H1 (cell line): Measurements from ENCODE around the gene NPY2R. TPM values are rescaled to one million over a fixed set of nuclear protein-coding genes. Genes with fewer than 3 reads are reported as not detected.

Experiments
- CTCF ChIA-PET: fragments of 300-600 bp; sonication (Branson Sonifier 250); formaldehyde crosslinking; loops from one replicate; lab custom pipeline; 2021; ENCODE audit not compliant: partially characterized antibody; lab: Charles Lee
- POLR2A ChIA-PET: fragments of 300-600 bp; sonication (Branson Sonifier 250); formaldehyde crosslinking; loops from one replicate; lab custom pipeline; 2021; ENCODE audit warnings: inconsistent platforms; ENCODE audit not compliant: partially characterized antibody; lab: Charles Lee
- DNase-seq, 2 experiments: peaks; one replicate each; pipeline versions ENCODE4 v3.0.0 to v3.0.0-alpha.2; 2010 to 2022; ENCODE audit warnings: low spot score in 2 of 2, low read depth in 1 of 2, mixed read lengths in 1 of 2
- FAIRE-seq: peaks from 2 replicates; lab custom pipeline; 2011; peaks lifted over from hg19 to GRCh38; lab: Jason Lieb, UNC
- H2AFZ ChIP-seq: 2 replicates; pipeline ENCODE4 v1.8.1; 2012; ENCODE audit warnings: low read length, inconsistent platforms
- H2AK5ac ChIP-seq: 2 replicates; pipeline ENCODE4 v1.6.1; 2013; ENCODE audit warnings: low read depth, low read length
- H2BK120ac ChIP-seq: replicated peaks from 2 replicates; pipeline ENCODE3; 2013; ENCODE audit warnings: low read depth, low read length, inconsistent platforms
- H2BK12ac ChIP-seq: 2 replicates; pipeline ENCODE4 v1.6.1; 2013; ENCODE audit warnings: low read depth, low read length
- H2BK15ac ChIP-seq: 2 replicates; pipeline ENCODE4 v1.6.1; 2013; ENCODE audit warnings: low read length
- H2BK20ac ChIP-seq: 2 replicates; pipeline ENCODE4 v1.6.1; 2013; ENCODE audit warnings: low read length
- H2BK5ac ChIP-seq: 2 replicates; pipeline ENCODE4 v1.6.1; 2013; ENCODE audit warnings: low read depth, low read length
- H3K14ac ChIP-seq: 2 replicates; pipeline ENCODE4 v1.6.1; 2013; ENCODE audit warnings: inconsistent platforms; ENCODE audit not compliant: insufficient read length
- H3K18ac ChIP-seq: 2 replicates; pipeline ENCODE4 v1.6.1; 2013; ENCODE audit warnings: low read length; ENCODE audit errors: extremely low read depth
- H3K23ac ChIP-seq: 2 replicates; pipeline ENCODE4 v1.6.1; 2013; ENCODE audit warnings: inconsistent platforms; ENCODE audit not compliant: insufficient read length
- H3K23me2 ChIP-seq: 2 replicates; pipeline ENCODE4 v1.6.1; 2013; ENCODE audit warnings: low read depth, low read length
- H3K27ac ChIP-seq: 2 replicates; pipeline ENCODE4 v1.6.1; 2011; ENCODE audit warnings: low read depth, low read length, inconsistent platforms
- H3K27me3 ChIP-seq, 4 experiments: replicated peaks in 1 of 4; 1 replicate in 1 of 4; 2 replicates in 3 of 4; pipeline versions ENCODE4 v1.6.1 to v1.8.1; 2011 to 2013; ENCODE audit warnings: low read length in 3 of 4, mild to moderate bottlenecking in 3 of 4, inconsistent platforms in 2 of 4, mixed read lengths in 2 of 4, moderate library complexity in 1 of 4; ENCODE audit not compliant: control insufficient read depth in 3 of 4, insufficient read depth in 3 of 4; ENCODE audit errors: extremely low read depth in 1 of 4
- H3K36me3 ChIP-seq, 4 experiments: 2 replicates each; pipeline versions ENCODE4 v1.6.1 to v1.8.1; 2011 to 2013; ENCODE audit warnings: mild to moderate bottlenecking in 4 of 4, low read length in 3 of 4, moderate library complexity in 2 of 4, control low read depth in 1 of 4, inconsistent platforms in 1 of 4; ENCODE audit not compliant: insufficient read depth in 4 of 4, control insufficient read depth in 2 of 4
- H3K4ac ChIP-seq: replicated peaks from 2 replicates; pipeline ENCODE3; 2013; ENCODE audit warnings: low read length, low read depth, mixed read lengths, inconsistent platforms; ENCODE audit not compliant: insufficient read length
- H3K4me1 ChIP-seq, 4 experiments: replicated peaks in 1 of 4; 1 replicate in 1 of 4; 2 replicates in 3 of 4; pipeline versions ENCODE4 v1.6.1 to v1.8.1; 2011 to 2013; ENCODE audit warnings: low read length in 3 of 4, inconsistent platforms in 2 of 4, mixed read lengths in 1 of 4; ENCODE audit not compliant: insufficient read depth in 4 of 4, control insufficient read depth in 3 of 4
- H3K4me2 ChIP-seq, 2 experiments: 2 replicates each; pipeline versions ENCODE4 v1.6.1 to v1.8.1; 2011 to 2013; ENCODE audit warnings: low read depth in 2 of 2, low read length in 2 of 2, control low read depth in 1 of 2, inconsistent platforms in 1 of 2, mild to moderate bottlenecking in 1 of 2; ENCODE audit not compliant: insufficient read depth in 1 of 2
- H3K4me3 ChIP-seq, 4 experiments: fragments of 200-600, 300-600 bp in 1 of 4; sonication (generic), shearing (Covaris generic), sonication (Bioruptor Twin) in 1 of 4; 2 replicates each; pipeline versions ENCODE4 v1.5.1 to v1.8.1; 2011 to 2016; ENCODE audit warnings: low read length in 4 of 4, low read depth in 3 of 4, control low read depth in 2 of 4, inconsistent platforms in 2 of 4, mild to moderate bottlenecking in 2 of 4, mixed read lengths in 1 of 4, moderate library complexity in 1 of 4; ENCODE audit not compliant: insufficient read depth in 2 of 4; ENCODE audit errors: extremely low read depth in 1 of 4
- H3K56ac ChIP-seq: replicated peaks from 2 replicates; pipeline ENCODE3; 2013; ENCODE audit warnings: low read depth, mild to moderate bottlenecking, mixed read lengths, low read length, inconsistent platforms; ENCODE audit not compliant: insufficient read length
- H3K79me1 ChIP-seq: 2 replicates; pipeline ENCODE4 v1.6.1; 2013; ENCODE audit warnings: low read depth, low read length, control low read depth
- H3K79me2 ChIP-seq, 2 experiments: 2 replicates each; pipeline versions ENCODE4 v1.6.1 to v1.8.1; 2012 to 2013; ENCODE audit warnings: low read length in 2 of 2, mild to moderate bottlenecking in 2 of 2, inconsistent platforms in 1 of 2; ENCODE audit not compliant: insufficient read depth in 2 of 2, control insufficient read depth in 1 of 2
- H3K9ac ChIP-seq, 4 experiments: replicated peaks in 1 of 4; 1 replicate in 1 of 4; 2 replicates in 3 of 4; pipeline versions ENCODE4 v1.6.1 to v1.8.1; 2011 to 2013; ENCODE audit warnings: low read depth in 3 of 4, low read length in 3 of 4, control low read depth in 2 of 4, mild to moderate bottlenecking in 2 of 4, moderate library complexity in 2 of 4, inconsistent platforms in 1 of 4; ENCODE audit errors: extremely low read depth in 1 of 4
- H3K9me3 ChIP-seq, 2 experiments: 2 replicates each; pipeline versions ENCODE4 v1.6.1 to v1.8.1; 2012 to 2013; ENCODE audit warnings: mild to moderate bottlenecking in 2 of 2, moderate library complexity in 2 of 2, control low read depth in 1 of 2, inconsistent platforms in 1 of 2, low read depth in 1 of 2, low read length in 1 of 2, mixed read lengths in 1 of 2; ENCODE audit not compliant: insufficient read depth in 2 of 2
- H4K20me1 ChIP-seq, 2 experiments: replicated peaks in 1 of 2; 2 replicates each; pipeline versions ENCODE3 to v1.8.1; 2011 to 2013; ENCODE audit warnings: inconsistent platforms in 2 of 2, low read length in 2 of 2, mild to moderate bottlenecking in 1 of 2; ENCODE audit not compliant: insufficient read depth in 2 of 2, control insufficient read depth in 1 of 2
- H4K5ac ChIP-seq: 2 replicates; pipeline ENCODE4 v1.6.1; 2013; ENCODE audit warnings: low read length, low read depth, mixed read lengths, inconsistent platforms; ENCODE audit not compliant: insufficient read length
- H4K8ac ChIP-seq: 2 replicates; pipeline ENCODE4 v1.8.0; 2013; ENCODE audit warnings: mild to moderate bottlenecking, moderate library complexity, low read length, inconsistent platforms; ENCODE audit not compliant: insufficient read depth; ENCODE audit errors: extremely low read depth
- H4K91ac ChIP-seq: replicated peaks from 2 replicates; pipeline ENCODE3; 2013; ENCODE audit warnings: low read length, mixed read lengths, inconsistent platforms; ENCODE audit not compliant: insufficient read length
- MAFK ChIP-seq: IDR thresholded peaks from 2 replicates; pipeline ENCODE4 v1.6.1; 2012; ENCODE audit warnings: low read depth, mild to moderate bottlenecking, improper control_type of control experiment, low read length
- USF2 ChIP-seq: IDR thresholded peaks from 2 replicates; pipeline ENCODE4 v1.6.1; 2011; ENCODE audit warnings: low read length, improper control_type of control experiment
- WGBS, 2 experiments: shearing (Covaris generic) in 1 of 2; methylation state at CpG; one replicate each; pipeline versions ENCODE4 v1.1.6 to v1.1.7; 2013 to 2015; ENCODE audit warnings: low lambda C conversion rate in 2 of 2, mixed read lengths in 2 of 2, inconsistent platforms in 1 of 2, low coverage in 1 of 2, missing lambda C conversion rate in 1 of 2; ENCODE audit not compliant: insufficient replicate concordance in 2 of 2, insufficient coverage in 1 of 2, insufficient read length in 1 of 2; ENCODE audit errors: extremely low coverage in 1 of 2, missing lambda C conversion rate in 1 of 2; 5-methylcytosine and 5-hydroxymethylcytosine counted together
- polyA plus RNA-seq, 7 experiments: library from polyadenylated mRNA; depleted of rRNA in 3 of 7; stranded (reverse) in 5 of 7; unstranded in 2 of 7; fragments of >200 nt in 5 of 7; fragments of 200-250 nt in 2 of 7; gene quantifications; 1 replicate in 5 of 7; 2 replicates in 1 of 7; 4 replicates in 1 of 7; pipeline versions ENCODE4 v1.2.1 to v1.2.3, GENCODE V29; 2011 to 2013; ENCODE audit warnings: missing spikeins in 2 of 7, mixed read lengths in 2 of 7
- total RNA-seq: library from RNA; stranded (reverse); fragmentation: NEBNext Ultra II Directional; extraction: Animal tissue kit (Norgen Biotek cat#: 25700); gene quantifications from 2 replicates; pipeline ENCODE4 v1.2.1, GENCODE V29; 2021
- TF ChIP-seq, protein P1 (sequence below): IDR thresholded peaks from 2 replicates; pipeline ENCODE4 v1.6.1; 2011; ENCODE audit warnings: low read depth, mild to moderate bottlenecking, low read length; ENCODE audit not compliant: insufficient read depth

NPY2R gene
- total and polyA plus RNA-seq, 2 of the 8 experiments (the other 6 are each of a cell fraction or from before 2014, with no cell fraction given) = 0.09 to 0.41 TPM

DNA sequence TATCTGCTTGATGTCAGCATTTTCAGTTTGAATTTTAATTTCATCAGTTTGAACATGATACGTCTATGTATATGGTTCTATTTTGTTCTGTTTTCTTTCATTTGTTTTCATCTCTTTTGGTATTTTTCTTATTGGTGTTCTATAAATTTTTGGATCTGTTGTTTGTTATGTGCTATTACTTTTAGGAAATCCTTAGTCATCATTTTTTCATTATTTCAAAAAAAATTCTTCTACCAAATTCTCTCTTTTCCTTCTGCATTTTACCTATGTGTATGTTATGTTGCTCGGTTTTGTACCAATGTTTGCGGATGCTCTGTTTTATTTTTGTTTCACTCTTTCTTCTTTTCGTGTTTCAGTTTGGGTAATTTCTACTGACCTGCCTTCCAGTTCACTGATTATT is 32.8 kb downstream of the NPY2R start:
- H2AFZ ChIP-seq = no peak overlapping the region
- no peak overlapping the region for H3K56ac ChIP-seq
- no peaks in the 10 kb centered on the region for H3K9me3 ChIP-seq
- no peak overlapping the region for H4K5ac ChIP-seq
- no peak overlapping the region for H3K14ac ChIP-seq
- no peak overlapping the region for H4K91ac ChIP-seq
- H2BK20ac ChIP-seq = no peak overlapping the region
- no peaks in the 10 kb centered on the region for H3K79me1 ChIP-seq
- H2BK120ac ChIP-seq = no peak overlapping the region
- H2BK5ac ChIP-seq = no peak overlapping the region
- TF ChIP-seq USF2 (no peak), MAFK (peak; percentile 52; the same call in 1 of the 2 replicates)
- TF ChIP-seq, protein P1, sequence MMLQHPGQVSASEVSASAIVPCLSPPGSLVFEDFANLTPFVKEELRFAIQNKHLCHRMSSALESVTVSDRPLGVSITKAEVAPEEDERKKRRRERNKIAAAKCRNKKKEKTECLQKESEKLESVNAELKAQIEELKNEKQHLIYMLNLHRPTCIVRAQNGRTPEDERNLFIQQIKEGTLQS = no peak
- no peak overlapping the region for H3K27ac ChIP-seq
- ChIA-PET POLR2A (no interaction called here), CTCF (no interaction called here)
- no peak overlapping the region for H2AK5ac ChIP-seq
- no peak overlapping the region for H3K18ac ChIP-seq
- H2BK12ac ChIP-seq = no peak overlapping the region
- no peak overlapping the region for H3K4ac ChIP-seq
- H3K36me3 ChIP-seq = no peaks in the 10 kb centered on the region
- H4K20me1 ChIP-seq = no peaks in the 10 kb centered on the region
- WGBS, 2 experiments = 93% methylated on average over 4 of the region's 4 CpGs; no CpG with 5 or more reads in 1 of the 2 experiments
- H3K4me3 ChIP-seq = no peak overlapping the region
- H4K8ac ChIP-seq = no peak overlapping the region
- H3K23ac ChIP-seq = no peak overlapping the region
- H3K4me2 ChIP-seq = no peak overlapping the region
- H3K27me3 ChIP-seq = no peaks in the 10 kb centered on the region
- FAIRE-seq (no peak), DNase-seq (no peak)
- no peaks in the 10 kb centered on the region for H3K79me2 ChIP-seq
- no peak overlapping the region for H2BK15ac ChIP-seq
- H3K23me2 ChIP-seq = no peaks in the 10 kb centered on the region
- H3K9ac ChIP-seq = no peak overlapping the region
- no peaks in the 10 kb centered on the region for H3K4me1 ChIP-seq
